ENCODE results near the gene LAMA5. TPM values are rescaled to one million over a fixed set of nuclear protein-coding genes. Genes with fewer than 3 reads are reported as not detected.

LAMA5 gene
- total and polyA plus RNA-seq, 4 donors, result 116 to 315 (median 244) TPM

DNA sequence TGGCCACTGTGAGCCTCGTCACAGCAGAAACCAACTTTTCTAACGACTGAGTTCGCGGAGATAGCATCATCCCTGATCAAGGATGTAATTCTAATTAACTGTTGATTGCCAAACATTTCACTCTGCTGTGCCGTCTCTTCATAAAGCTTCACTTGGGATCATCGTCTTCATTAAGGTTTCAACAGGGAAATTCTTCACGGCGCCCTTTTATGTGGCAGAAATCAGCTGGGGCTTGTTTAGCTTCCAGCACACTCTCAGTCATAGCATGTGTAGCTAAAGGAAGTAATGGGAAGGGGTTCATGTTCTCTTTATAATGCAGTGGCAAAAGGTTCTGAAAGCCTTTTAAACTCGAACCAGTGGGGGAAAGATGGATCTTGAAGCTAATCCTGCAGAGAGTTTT is 73.2 kb downstream of the LAMA5 start:
- TF ChIP-seq, protein P1, sequence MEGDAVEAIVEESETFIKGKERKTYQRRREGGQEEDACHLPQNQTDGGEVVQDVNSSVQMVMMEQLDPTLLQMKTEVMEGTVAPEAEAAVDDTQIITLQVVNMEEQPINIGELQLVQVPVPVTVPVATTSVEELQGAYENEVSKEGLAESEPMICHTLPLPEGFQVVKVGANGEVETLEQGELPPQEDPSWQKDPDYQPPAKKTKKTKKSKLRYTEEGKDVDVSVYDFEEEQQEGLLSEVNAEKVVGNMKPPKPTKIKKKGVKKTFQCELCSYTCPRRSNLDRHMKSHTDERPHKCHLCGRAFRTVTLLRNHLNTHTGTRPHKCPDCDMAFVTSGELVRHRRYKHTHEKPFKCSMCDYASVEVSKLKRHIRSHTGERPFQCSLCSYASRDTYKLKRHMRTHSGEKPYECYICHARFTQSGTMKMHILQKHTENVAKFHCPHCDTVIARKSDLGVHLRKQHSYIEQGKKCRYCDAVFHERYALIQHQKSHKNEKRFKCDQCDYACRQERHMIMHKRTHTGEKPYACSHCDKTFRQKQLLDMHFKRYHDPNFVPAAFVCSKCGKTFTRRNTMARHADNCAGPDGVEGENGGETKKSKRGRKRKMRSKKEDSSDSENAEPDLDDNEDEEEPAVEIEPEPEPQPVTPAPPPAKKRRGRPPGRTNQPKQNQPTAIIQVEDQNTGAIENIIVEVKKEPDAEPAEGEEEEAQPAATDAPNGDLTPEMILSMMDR (IDR thresholded peaks at IDR 0.05; ENCODE audit: control extremely low read depth, extremely low read depth), result no peak
- no peaks in the 10 kb centered on the region for H3K4me1 ChIP-seq (ENCODE audit: control insufficient read depth in 5 of 5, insufficient read depth in 5 of 5, low read length in 5 of 5)
- 91 to 92% methylated on average over 9 of the region's 9 CpGs for WGBS, 2 donors
- H3K4me3 ChIP-seq, result no peak overlapping the region
- H3K9ac ChIP-seq (ENCODE audit: insufficient read depth in 1 of 2, low read length in 2 of 2), result no peak overlapping the region
- H3K27ac ChIP-seq (ENCODE audit: low read depth in 1 of 2, low read length in 1 of 2), result no peak overlapping the region
- ATAC-seq (ENCODE audit: insufficient read depth, low FRiP score), result no peak
- DNase-seq, result no peak
- H3K27me3 ChIP-seq (ENCODE audit: control insufficient read depth in 3 of 3, insufficient read depth in 3 of 3, low read length in 2 of 3), result no peaks in the 10 kb centered on the region
- H3K9me3 ChIP-seq (ENCODE audit: control insufficient read depth in 4 of 4, insufficient read depth in 3 of 4, low read length in 3 of 4), result no peaks in the 10 kb centered on the region
- H3K36me3 ChIP-seq (ENCODE audit: control insufficient read depth in 4 of 4, insufficient read depth in 4 of 4, low read length in 4 of 4), result peaks cover 7 to 47% (median 19%) of the 10 kb centered on the region in 4 donors

DNA sequence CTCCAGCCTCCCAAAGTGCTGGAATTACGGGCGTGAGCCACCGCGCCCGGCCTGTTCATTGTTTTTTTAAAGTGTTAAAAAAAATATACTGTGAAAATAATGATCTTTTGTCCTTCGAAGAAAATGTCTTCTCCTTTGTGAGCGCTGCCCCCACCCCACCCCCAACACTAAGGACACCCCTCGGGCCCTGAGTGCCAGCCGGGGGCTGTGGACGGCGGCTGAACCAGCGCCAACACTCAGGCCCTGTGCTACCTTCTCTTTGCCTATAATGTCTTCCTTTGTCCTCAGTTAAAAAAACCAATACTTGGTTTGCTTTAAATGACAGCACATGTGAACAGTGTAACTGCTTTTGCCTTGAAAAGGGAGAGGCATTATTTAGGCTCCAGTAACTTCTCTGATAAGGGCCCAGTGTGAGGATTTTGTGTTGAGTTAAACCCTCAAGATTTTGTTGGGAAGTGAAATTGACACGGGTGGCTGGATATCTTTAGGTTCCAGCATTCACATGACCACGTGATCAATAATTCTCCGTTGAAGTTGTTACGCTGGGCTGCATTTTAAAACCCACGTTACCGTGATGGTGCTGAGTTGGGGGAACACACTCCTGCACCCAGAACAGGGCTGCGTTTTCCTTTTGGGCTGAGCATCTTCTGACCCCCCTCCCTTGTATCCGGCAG is 73.9 kb downstream of the LAMA5 start:
- H3K4me3 ChIP-seq, result no peak overlapping the region
- H3K9me3 ChIP-seq (ENCODE audit: control insufficient read depth in 4 of 4, insufficient read depth in 3 of 4, low read length in 3 of 4), result no peaks in the 10 kb centered on the region
- no peak overlapping the region for H3K27ac ChIP-seq (ENCODE audit: low read depth in 1 of 2, low read length in 1 of 2)
- TF ChIP-seq, protein P1 (IDR thresholded peaks at IDR 0.05; ENCODE audit: control extremely low read depth, extremely low read depth), result no peak
- no peaks in the 10 kb centered on the region for H3K4me1 ChIP-seq (ENCODE audit: control insufficient read depth in 5 of 5, insufficient read depth in 5 of 5, low read length in 5 of 5)
- 92 to 95% methylated on average over 20 of the region's 20 CpGs for WGBS, 2 donors
- no peak overlapping the region for H3K9ac ChIP-seq (ENCODE audit: insufficient read depth in 1 of 2, low read length in 2 of 2)
- peaks cover 8 to 42% (median 19%) of the 10 kb centered on the region in 4 donors for H3K36me3 ChIP-seq (ENCODE audit: control insufficient read depth in 4 of 4, insufficient read depth in 4 of 4, low read length in 4 of 4)
- ATAC-seq (ENCODE audit: insufficient read depth, low FRiP score) (no peak), DNase-seq (no peak)
- no peaks in the 10 kb centered on the region for H3K27me3 ChIP-seq (ENCODE audit: control insufficient read depth in 3 of 3, insufficient read depth in 3 of 3, low read length in 2 of 3)

DNA sequence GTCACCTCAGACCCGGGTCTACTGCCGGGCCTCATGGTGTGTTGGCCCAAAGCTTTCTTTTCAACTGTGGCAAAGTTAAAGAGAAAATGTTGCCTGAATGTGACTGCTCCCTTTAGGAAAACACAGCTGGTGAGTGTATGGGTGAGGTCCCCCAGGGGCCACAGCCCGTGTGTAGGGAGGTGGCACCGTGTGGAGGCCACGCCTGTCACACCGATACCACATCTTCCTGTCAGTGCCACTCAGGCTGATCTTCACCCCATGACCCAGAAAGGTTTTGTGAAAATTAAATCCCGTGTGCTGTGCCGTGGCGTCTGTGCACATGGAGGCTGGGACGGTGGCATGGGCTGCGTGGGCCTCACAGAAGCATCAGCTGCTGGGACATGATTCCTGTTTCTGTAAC is 75.0 kb downstream of the LAMA5 start:
- H3K27me3 ChIP-seq (ENCODE audit: control insufficient read depth in 3 of 3, insufficient read depth in 3 of 3, low read length in 2 of 3), result no peaks in the 10 kb centered on the region
- no peaks in the 10 kb centered on the region for H3K4me1 ChIP-seq (ENCODE audit: control insufficient read depth in 5 of 5, insufficient read depth in 5 of 5, low read length in 5 of 5)
- no peak overlapping the region for H3K27ac ChIP-seq (ENCODE audit: low read depth in 1 of 2, low read length in 1 of 2)
- ATAC-seq (ENCODE audit: insufficient read depth, low FRiP score) (no peak), DNase-seq (no peak)
- peaks cover 8 to 44% (median 20%) of the 10 kb centered on the region in 4 donors for H3K36me3 ChIP-seq (ENCODE audit: control insufficient read depth in 4 of 4, insufficient read depth in 4 of 4, low read length in 4 of 4)
- TF ChIP-seq, protein P1 (IDR thresholded peaks at IDR 0.05; ENCODE audit: control extremely low read depth, extremely low read depth), result no peak
- WGBS, 2 donors, result 88 to 93% methylated on average over 11 of the region's 11 CpGs
- no peaks in the 10 kb centered on the region for H3K9me3 ChIP-seq (ENCODE audit: control insufficient read depth in 4 of 4, insufficient read depth in 3 of 4, low read length in 3 of 4)
- H3K9ac ChIP-seq (ENCODE audit: insufficient read depth in 1 of 2, low read length in 2 of 2), result no peak overlapping the region
- no peak overlapping the region for H3K4me3 ChIP-seq
